B cell (primary cell): ENCODE measurements around the gene EIPR1. TPM values are rescaled to one million over a fixed set of nuclear protein-coding genes. Genes with fewer than 3 reads are reported as not detected.

Experiments used
- ATAC-seq: fragments of 200-7000 bp; cut with Tn5 transposase; one replicate; pipeline ENCODE4 v1.10.0; 2021; ENCODE audit warnings: low read depth, mild to moderate bottlenecking, moderate number of reproducible peaks, moderate library complexity
- CTCF ChIA-PET: fragments of 350-600 bp; sonication (Branson Sonifier 250); formaldehyde crosslinking; loops from one replicate; lab custom pipeline; 2021; ENCODE audit warnings: antibody characterized with exemption, inconsistent platforms; lab: Charles Lee
- POLR2A ChIA-PET: fragments of 350-600 bp; sonication (Branson Sonifier 250); formaldehyde crosslinking; loops from one replicate; lab custom pipeline; 2021; ENCODE audit warnings: antibody characterized with exemption; lab: Charles Lee
- DNase-seq: peaks from one replicate; pipeline ENCODE4 v3.0.0; 2013
- H2AFZ ChIP-seq: 2 replicates; pipeline ENCODE4 v1.6.1; 2012; ENCODE audit warnings: mild to moderate bottlenecking, low read depth, low read length; ENCODE audit not compliant: insufficient read depth, poor library complexity, severe bottlenecking
- H3K27ac ChIP-seq, 2 donors: 1 replicate in 1 of 2; 2 replicates in 1 of 2; pipeline ENCODE4 v1.5.1; 2012 to 2013; ENCODE audit warnings: low read length in 2 of 2, mild to moderate bottlenecking in 2 of 2, moderate library complexity in 1 of 2
- H3K27me3 ChIP-seq, 4 experiments: fragments of 200-600 bp in 1 of 4; sonication (generic) in 1 of 4; replicated peaks in 1 of 4; 1 replicate in 2 of 4; 2 replicates in 2 of 4; pipeline versions ENCODE4 v1.6.1 to v1.7.0; 2013 to 2016; ENCODE audit warnings: low read length in 3 of 4, mild to moderate bottlenecking in 2 of 4, mixed read lengths in 1 of 4, moderate library complexity in 1 of 4; ENCODE audit not compliant: insufficient read depth in 4 of 4, control insufficient read depth in 3 of 4; ENCODE audit errors: control extremely low read depth in 1 of 4
- H3K36me3 ChIP-seq, 2 experiments: replicated peaks in 1 of 2; 1 replicate in 1 of 2; 2 replicates in 1 of 2; pipeline versions ENCODE4 v1.6.1 to v1.7.1; 2013; ENCODE audit warnings: low read length in 1 of 2; ENCODE audit not compliant: insufficient read depth in 2 of 2, control insufficient read depth in 1 of 2; ENCODE audit errors: control extremely low read depth in 1 of 2, extremely low read depth in 1 of 2
- H3K4me1 ChIP-seq, 2 donors: fragments of 200-600 bp in 1 of 2; sonication (generic) in 1 of 2; 1 replicate in 1 of 2; 2 replicates in 1 of 2; pipeline versions ENCODE4 v1.5.1 to v1.6.1; 2013 to 2017; ENCODE audit warnings: low read length in 2 of 2; ENCODE audit not compliant: control insufficient read depth in 2 of 2, insufficient read depth in 2 of 2
- H3K4me2 ChIP-seq: replicated peaks from 2 replicates; pipeline ENCODE3; 2012; ENCODE audit warnings: mild to moderate bottlenecking, low read depth, low read length; ENCODE audit not compliant: poor library complexity, severe bottlenecking
- H3K4me3 ChIP-seq, 5 experiments: fragments of 200-600 bp in 1 of 5; sonication (generic) in 1 of 5; 1 replicate in 3 of 5; 2 replicates in 2 of 5; pipeline versions ENCODE4 v1.5.1 to v1.7.0; 2011 to 2016; ENCODE audit warnings: low read length in 4 of 5, mild to moderate bottlenecking in 4 of 5, low read depth in 2 of 5, control low read depth in 1 of 5, moderate library complexity in 1 of 5; ENCODE audit not compliant: insufficient read depth in 1 of 5; ENCODE audit errors: control extremely low read depth in 1 of 5, extremely low read depth in 1 of 5
- H3K79me2 ChIP-seq: fragments of 200-600 bp; sonication (generic); one replicate; pipeline ENCODE4 v1.6.0; 2016; ENCODE audit warnings: low read length; ENCODE audit not compliant: control insufficient read depth, insufficient read depth
- H3K9ac ChIP-seq: fragments of 200-600 bp; sonication (generic); 2 replicates; pipeline ENCODE4 v1.6.1; 2017; ENCODE audit warnings: mild to moderate bottlenecking, low read length, moderate library complexity
- H3K9me3 ChIP-seq, 3 donors: one replicate each; pipeline versions ENCODE4 v1.6.1 to v1.7.1; 2013; ENCODE audit warnings: low read length in 2 of 3; ENCODE audit not compliant: control insufficient read depth in 2 of 3, insufficient read depth in 1 of 3; ENCODE audit errors: control extremely low read depth in 1 of 3
- H4K20me1 ChIP-seq: 2 replicates; pipeline ENCODE4 v1.6.0; 2012; ENCODE audit warnings: mild to moderate bottlenecking, low read length; ENCODE audit not compliant: insufficient read depth, control insufficient read depth, poor library complexity, severe bottlenecking
- H3K27ac Mint-ChIP-seq: one replicate; pipeline ENCODE4 v1.8.0; 2021; ENCODE audit warnings: mixed read lengths
- H3K27me3 Mint-ChIP-seq: one replicate; pipeline ENCODE4 v1.8.0; 2021; ENCODE audit warnings: mixed read lengths
- H3K4me1 Mint-ChIP-seq: one replicate; pipeline ENCODE4 v1.8.0; 2021; ENCODE audit warnings: mixed read lengths
- H3K4me3 Mint-ChIP-seq: one replicate; pipeline ENCODE4 v1.8.0; 2021; ENCODE audit warnings: mixed read lengths
- H3K9me3 Mint-ChIP-seq: one replicate; pipeline ENCODE4 v1.8.0; 2022; ENCODE audit warnings: mixed read lengths; ENCODE audit not compliant: insufficient read depth
- CTCF ChIP-seq: fragments of 200-600 bp; IDR thresholded peaks from one replicate; pipeline ENCODE4 v1.8.0; 2022; ENCODE audit warnings: antibody characterized with exemption, mild to moderate bottlenecking
- EZH2 ChIP-seq: IDR thresholded peaks from 2 replicates; pipeline ENCODE4 v1.6.1; 2012; ENCODE audit warnings: borderline replicate concordance, low read depth, mild to moderate bottlenecking, moderate library complexity, low read length; ENCODE audit not compliant: insufficient read depth, poor library complexity, severe bottlenecking
- WGBS: methylation state at CpG from one replicate; pipeline ENCODE4 v1.1.5; 2013; ENCODE audit warnings: missing lambda C conversion rate; ENCODE audit not compliant: insufficient coverage; 5-methylcytosine and 5-hydroxymethylcytosine counted together
- intact Hi-C: fragments of 100-400 bp; cut with micrococcal nuclease; formaldehyde crosslinking; loops from one replicate; pipeline ENCODE4 v1.10.0; 2022
- polyA plus RNA-seq: library from polyadenylated mRNA; depleted of rRNA; stranded (reverse); fragments of >200 nt; gene quantifications from 2 replicates; pipeline ENCODE4 v1.2.3, GENCODE V29; 2012
- total RNA-seq, 2 donors: library from RNA; stranded (reverse); fragments of 120-200 nt in 1 of 2; gene quantifications; 1 replicate in 1 of 2; 2 replicates in 1 of 2; pipeline versions ENCODE4 v1.2.3 to v1.2.4, GENCODE V29; 2013 to 2022

The EIPR1 gene
- total and polyA plus RNA-seq, 2 donors (not counting 1 experiment from before 2014, with no cell fraction given), result 31.8 to 37.0 TPM

GRCh38 chr2:3424171-3424795, 46.7 kb upstream of the EIPR1 start:
- H2AFZ ChIP-seq, result no peak overlapping the region
- no peak overlapping the region for H3K9ac ChIP-seq
- CTCF ChIA-PET, result interaction anchor here (0.7 to 6.7 kb wide), 21 partner anchors 9 to 235 kb away, joined by 3 to 91 read pairs (median 6); partner anchors contain the start of genes ALLC, EIPR1 and TRAPPC12
- H3K79me2 ChIP-seq, result peaks cover 6% of the 10 kb centered on the region
- Mint-ChIP-seq H3K27ac (no peak overlapping the region), H3K4me1 (peaks cover 7% of the 10 kb centered on the region), H3K27me3 (no peaks in the 10 kb centered on the region), H3K9me3 (no peaks in the 10 kb centered on the region), H3K4me3 (no peak overlapping the region)
- intact Hi-C loops, result loop anchor here (1.0 kb wide), 1 partner anchor 38 kb away; no protein-coding TSS in a partner anchor
- DNase-seq (no peak), ATAC-seq (no peak)
- no peaks in the 10 kb centered on the region for H3K27me3 ChIP-seq
- H3K4me2 ChIP-seq, result no peak overlapping the region
- H3K4me3 ChIP-seq, result no peak overlapping the region
- H3K36me3 ChIP-seq, result peaks cover 0 to 72% of the 10 kb centered on the region in 2 experiments
- H4K20me1 ChIP-seq, result peaks cover 15% of the 10 kb centered on the region
- H3K4me1 ChIP-seq, result peaks cover 0 to 6% of the 10 kb centered on the region in 2 donors
- WGBS, result 100% methylated on average over 1 of the region's 9 CpGs
- no peak for TF ChIP-seq EZH2
- TF ChIP-seq CTCF, result peak; percentile 80
- POLR2A ChIA-PET, result no interaction called here
- H3K27ac ChIP-seq, result no peak overlapping the region
- no peaks in the 10 kb centered on the region for H3K9me3 ChIP-seq
